Neural crest cell (in vitro differentiated cells): ENCODE measurements around the gene PKDREJ. TPM values are rescaled to one million over a fixed set of nuclear protein-coding genes. Genes with fewer than 3 reads are reported as not detected.

ENCODE experiments used
- DNase-seq: peaks from one replicate; pipeline ENCODE4 v3.0.0; 2021; ENCODE audit warnings: low read depth, mixed read lengths, low spot score
- H3K27ac Mint-ChIP-seq: one replicate; pipeline ENCODE4 v1.8.0; 2021; ENCODE audit warnings: mild to moderate bottlenecking, mixed read lengths; ENCODE audit not compliant: unreplicated experiment
- H3K27me3 Mint-ChIP-seq: 2 replicates; pipeline ENCODE4 v1.8.0; 2021; ENCODE audit warnings: low read depth, mild to moderate bottlenecking, mixed read lengths
- H3K36me3 Mint-ChIP-seq: 2 replicates; pipeline ENCODE4 v1.8.0; 2021; ENCODE audit warnings: low read depth, mild to moderate bottlenecking, mixed read lengths
- H3K4me1 Mint-ChIP-seq: 2 replicates; pipeline ENCODE4 v1.8.0; 2021; ENCODE audit warnings: mixed read lengths
- H3K4me3 Mint-ChIP-seq: one replicate; pipeline ENCODE4 v1.8.0; 2021; ENCODE audit warnings: mild to moderate bottlenecking, mixed read lengths
- H3K9me3 Mint-ChIP-seq: 2 replicates; pipeline ENCODE4 v1.8.0; 2021; ENCODE audit warnings: mixed read lengths
- total RNA-seq: library from RNA; stranded (reverse); gene quantifications from 2 replicates; pipeline ENCODE4 v1.2.1, GENCODE V29; 2021
- TF ChIP-seq, protein P1 (sequence below): fragments of 200-600 bp; sonication (generic); conservative IDR thresholded peaks from 2 replicates; pipeline ENCODE4 v1.5.0; 2021; ENCODE audit warnings: antibody characterized with exemption, mild to moderate bottlenecking

Gene PKDREJ
- total RNA-seq, 1 donor from 2014 or later = 0.02 TPM

DNA sequence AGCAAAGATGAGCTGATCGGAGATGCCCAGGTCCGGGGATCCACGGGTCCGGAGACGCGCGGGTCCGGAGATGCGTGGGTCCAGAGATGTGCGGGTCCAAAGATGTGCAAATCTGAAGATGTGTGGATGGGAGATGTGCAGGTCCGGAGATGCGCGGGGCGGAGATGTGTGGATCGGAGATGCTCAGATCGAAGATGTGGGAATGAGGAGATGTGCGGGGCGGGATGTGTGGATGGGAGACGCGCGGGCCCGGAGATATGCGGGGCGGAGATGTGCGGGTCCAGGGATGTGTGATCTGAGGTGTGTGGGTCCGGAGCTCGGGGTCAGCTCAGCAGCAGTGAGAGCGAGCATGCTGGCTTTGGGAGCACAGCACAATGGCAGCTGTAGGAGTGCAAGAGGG lies 48.5 kb downstream of the PKDREJ start:
- Mint-ChIP-seq H3K9me3 (peaks cover 12% of the 10 kb centered on the region), H3K27ac (no peak overlapping the region), H3K4me3 (no peak overlapping the region), H3K36me3 (peaks cover 55% of the 10 kb centered on the region), H3K4me1 (no peaks in the 10 kb centered on the region), H3K27me3 (no peaks in the 10 kb centered on the region)
- TF ChIP-seq, protein P1, sequence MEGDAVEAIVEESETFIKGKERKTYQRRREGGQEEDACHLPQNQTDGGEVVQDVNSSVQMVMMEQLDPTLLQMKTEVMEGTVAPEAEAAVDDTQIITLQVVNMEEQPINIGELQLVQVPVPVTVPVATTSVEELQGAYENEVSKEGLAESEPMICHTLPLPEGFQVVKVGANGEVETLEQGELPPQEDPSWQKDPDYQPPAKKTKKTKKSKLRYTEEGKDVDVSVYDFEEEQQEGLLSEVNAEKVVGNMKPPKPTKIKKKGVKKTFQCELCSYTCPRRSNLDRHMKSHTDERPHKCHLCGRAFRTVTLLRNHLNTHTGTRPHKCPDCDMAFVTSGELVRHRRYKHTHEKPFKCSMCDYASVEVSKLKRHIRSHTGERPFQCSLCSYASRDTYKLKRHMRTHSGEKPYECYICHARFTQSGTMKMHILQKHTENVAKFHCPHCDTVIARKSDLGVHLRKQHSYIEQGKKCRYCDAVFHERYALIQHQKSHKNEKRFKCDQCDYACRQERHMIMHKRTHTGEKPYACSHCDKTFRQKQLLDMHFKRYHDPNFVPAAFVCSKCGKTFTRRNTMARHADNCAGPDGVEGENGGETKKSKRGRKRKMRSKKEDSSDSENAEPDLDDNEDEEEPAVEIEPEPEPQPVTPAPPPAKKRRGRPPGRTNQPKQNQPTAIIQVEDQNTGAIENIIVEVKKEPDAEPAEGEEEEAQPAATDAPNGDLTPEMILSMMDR = no peak
- DNase-seq = no peak

- TF ChIP-seq, protein P1 = no peak
- Mint-ChIP-seq H3K9me3 (peaks cover 16% of the 10 kb centered on the region), H3K27ac (peak overlapping the region; percentile 87), H3K4me1 (no peaks in the 10 kb centered on the region), H3K27me3 (no peaks in the 10 kb centered on the region), H3K36me3 (peaks cover 55% of the 10 kb centered on the region), H3K4me3 (no peak overlapping the region)
- no peak for DNase-seq
Measured at GRCh38 chr22:46214149-46214548, 49.0 kb downstream of the PKDREJ start.

DNA sequence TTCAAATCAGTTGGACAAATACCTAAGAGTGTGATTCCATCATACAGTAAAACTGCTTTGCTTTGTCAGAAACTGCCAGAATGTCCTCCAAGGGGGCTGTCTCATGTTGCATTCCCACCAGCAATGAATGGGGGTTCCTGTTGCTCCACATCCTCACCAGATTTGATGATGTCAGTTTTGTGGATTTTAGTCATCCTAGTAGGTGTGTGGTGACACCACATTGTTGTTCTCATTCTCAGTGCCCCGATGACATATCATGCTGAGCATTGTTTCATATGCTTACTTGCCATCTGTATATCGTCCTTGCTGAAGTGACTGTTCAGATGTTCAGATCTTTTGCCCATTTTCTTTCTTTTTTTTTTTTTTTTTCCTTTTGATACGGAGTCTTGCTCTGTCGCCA lies 50.1 kb downstream of the PKDREJ start:
- Mint-ChIP-seq H3K36me3 (peaks cover 64% of the 10 kb centered on the region), H3K4me1 (no peaks in the 10 kb centered on the region), H3K27me3 (no peaks in the 10 kb centered on the region), H3K27ac (no peak overlapping the region), H3K9me3 (peaks cover 24% of the 10 kb centered on the region), H3K4me3 (no peak overlapping the region)
- no peak for DNase-seq
- TF ChIP-seq, protein P1 = no peak

DNA sequence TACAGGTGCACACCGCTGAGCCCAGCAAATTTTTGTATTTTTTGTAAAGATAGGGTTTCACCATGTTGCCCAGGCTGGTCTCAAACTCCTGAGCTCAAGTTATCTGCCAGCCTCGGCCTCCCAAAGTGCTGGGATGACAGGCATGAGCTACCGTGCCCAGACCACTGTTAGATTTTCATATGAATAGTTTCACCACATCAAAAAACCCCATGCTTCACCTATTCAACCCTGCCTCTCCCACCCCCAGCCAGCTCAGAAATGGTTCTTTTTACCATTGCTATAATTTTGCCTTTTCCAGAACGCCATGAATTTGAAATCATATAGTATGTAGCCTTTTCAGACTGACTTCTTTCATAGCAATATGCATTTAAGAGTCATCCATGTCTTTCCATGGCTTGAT lies 50.9 kb downstream of the PKDREJ start:
- H3K36me3 Mint-ChIP-seq = peaks cover 64% of the 10 kb centered on the region
- TF ChIP-seq, protein P1 = no peak
- peaks cover 24% of the 10 kb centered on the region for H3K9me3 Mint-ChIP-seq
- H3K4me1 Mint-ChIP-seq = no peaks in the 10 kb centered on the region
- no peaks in the 10 kb centered on the region for H3K27me3 Mint-ChIP-seq
- no peak overlapping the region for H3K27ac Mint-ChIP-seq
- no peak overlapping the region for H3K4me3 Mint-ChIP-seq
- no peak for DNase-seq

- TF ChIP-seq, protein P1 = no peak
- Mint-ChIP-seq H3K4me3 (no peak overlapping the region), H3K4me1 (no peaks in the 10 kb centered on the region), H3K9me3 (peaks cover 24% of the 10 kb centered on the region), H3K36me3 (peaks cover 67% of the 10 kb centered on the region), H3K27me3 (no peaks in the 10 kb centered on the region), H3K27ac (no peak overlapping the region)
- no peak for DNase-seq
Measured at GRCh38 chr22:46209262-46209661, 53.9 kb downstream of the PKDREJ start.

Other genes starting within 250 kb of the PKDREJ start
- gene PPARA, start 112.8 kb downstream of the PKDREJ start, total RNA-seq = 15.6 and 18.1 TPM in 2 replicates
- 11.1 and 11.7 TPM in 2 replicates for gene CDPF1, start 13.1 kb downstream of the PKDREJ start, total RNA-seq
- 34.8 and 39.6 TPM in 2 replicates for gene TTC38, start 4.7 kb upstream of the PKDREJ start, total RNA-seq
- 67.6 and 69.2 TPM in 2 replicates for gene GTSE1, start 33.5 kb upstream of the PKDREJ start, total RNA-seq
- 86.4 and 87.0 TPM in 2 replicates for gene TRMU, start 72.4 kb upstream of the PKDREJ start, total RNA-seq